Stimulated activated CD8-positive, alpha-beta memory T cell treated with anti-CD3 and anti-CD28 coated beads, Interleukin-12 subunit alpha, Interleukin-12 subunit beta, amount 100 ng/mL, for 24 hours (primary cell): Measurements from ENCODE around the gene FYB1.

ENCODE experiments used
- DNase-seq: peaks from one replicate; pipeline ENCODE4 v3.0.0-alpha.2; 2020; ENCODE audit errors: extremely low read depth

FYB1 gene

GRCh38 chr5:39206630-39207321 lies 12.6 kb downstream of the FYB1 start:
- DNase-seq, result no peak

GRCh38 chr5:39205550-39205949 lies 13.8 kb downstream of the FYB1 start:
- no peak for DNase-seq

- DNase-seq, result no peak
These were observed 15.4 kb downstream of the FYB1 start for GRCh38 chr5:39203951-39204350.

DNA sequence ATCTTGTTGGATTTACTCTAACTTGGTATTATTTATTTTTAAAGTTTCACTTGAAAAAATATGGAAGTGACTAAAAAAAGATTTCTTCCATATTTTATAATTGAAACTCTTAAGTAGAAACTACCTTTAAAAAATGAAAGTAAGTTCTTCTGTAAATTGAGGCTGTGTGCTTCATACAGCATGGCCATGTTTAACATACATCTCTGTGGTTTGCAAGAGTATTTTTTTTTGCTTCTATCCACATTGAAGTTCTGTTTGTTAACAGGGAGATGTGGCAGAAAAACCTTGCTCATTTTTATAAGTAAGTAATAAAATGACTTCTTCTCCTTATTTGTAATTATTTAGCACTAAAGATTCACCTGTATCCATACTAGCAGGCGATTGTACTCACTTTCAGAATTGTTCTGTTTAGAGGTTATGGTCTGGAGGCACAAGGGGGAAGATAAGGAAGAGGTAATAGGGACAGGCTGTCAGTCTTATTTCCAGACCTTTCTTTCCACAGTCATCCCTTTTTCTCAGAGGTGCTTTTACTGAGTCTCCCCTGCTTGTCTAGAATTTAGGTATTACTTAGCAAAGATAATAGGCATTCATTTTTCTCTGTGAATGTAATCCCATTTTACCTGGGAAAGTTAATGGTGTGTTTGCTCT lies 16.0 kb downstream of the FYB1 start:
- no peak for DNase-seq

DNA sequence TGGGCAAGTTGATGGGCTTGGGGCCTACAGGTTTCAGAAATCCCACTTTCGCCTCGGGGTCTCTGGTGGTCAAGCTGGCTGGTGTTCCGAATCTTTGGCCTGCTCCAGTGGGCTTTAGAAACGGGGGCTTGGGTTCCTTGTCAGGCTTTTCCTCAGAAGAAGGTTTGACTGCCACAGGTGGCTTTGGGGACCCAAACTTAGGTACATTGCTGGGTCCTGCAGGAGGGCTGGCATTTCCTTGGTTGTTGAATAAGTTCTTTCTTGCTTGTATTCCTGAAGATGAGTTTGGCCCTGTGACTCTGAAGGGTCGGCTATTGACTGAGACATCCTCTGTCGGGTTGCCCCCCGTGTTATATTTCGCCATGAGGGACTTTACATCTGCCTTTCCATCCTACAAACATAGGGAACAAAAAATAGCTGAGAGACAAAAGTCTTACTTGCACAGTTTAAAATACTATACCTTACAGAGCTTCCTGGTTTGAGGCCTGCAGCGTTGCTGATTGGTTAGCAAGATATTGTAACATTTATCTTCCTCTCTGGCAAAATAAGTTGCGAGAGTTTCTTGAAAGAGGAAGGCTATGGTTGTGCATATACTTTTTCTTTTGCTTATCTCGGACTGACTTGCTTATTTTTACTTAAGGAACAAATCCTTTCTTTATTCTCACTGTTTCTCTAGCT lies 16.6 kb downstream of the FYB1 start:
- DNase-seq, result no peak

DNA sequence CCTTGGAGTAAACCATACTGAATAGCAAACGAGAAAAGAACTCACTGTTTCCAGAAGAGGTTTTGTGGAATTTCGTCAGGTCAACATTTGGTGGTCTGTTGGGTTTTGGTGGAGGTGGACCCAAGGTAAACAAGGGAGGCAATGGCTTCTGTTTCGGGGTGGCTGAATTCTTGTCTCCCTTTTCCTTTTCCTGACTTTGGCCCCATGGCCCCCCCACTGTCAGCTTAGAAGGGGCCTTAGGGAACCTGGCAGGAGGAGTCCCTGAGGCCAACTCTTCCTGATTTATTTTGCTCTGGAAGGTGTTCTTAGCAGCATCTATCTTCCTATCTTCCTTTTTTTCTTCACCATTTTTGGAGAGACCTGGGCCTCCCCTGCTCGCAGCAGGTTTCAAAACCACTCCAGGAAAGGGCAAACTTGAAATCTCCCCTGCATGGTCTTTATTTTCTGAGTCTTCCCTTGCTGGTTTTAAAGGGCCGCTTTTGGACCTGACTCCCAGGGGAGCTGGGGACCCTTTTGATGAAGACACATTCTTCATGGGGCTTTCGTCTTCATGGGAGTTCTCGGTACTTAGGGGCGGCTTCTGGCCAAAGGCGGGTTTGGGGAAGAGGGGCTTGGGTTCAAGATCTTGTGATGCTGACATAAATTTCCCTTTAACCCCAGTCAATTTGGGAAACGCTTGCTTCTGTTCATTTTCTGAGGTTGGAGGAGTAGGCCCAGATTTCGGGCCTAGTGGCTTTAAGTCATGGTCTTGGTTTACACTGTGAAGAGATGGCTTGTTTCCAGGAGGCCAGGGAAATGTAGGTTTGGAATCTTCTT lies 17.4 kb downstream of the FYB1 start:
- no peak for DNase-seq

DNA sequence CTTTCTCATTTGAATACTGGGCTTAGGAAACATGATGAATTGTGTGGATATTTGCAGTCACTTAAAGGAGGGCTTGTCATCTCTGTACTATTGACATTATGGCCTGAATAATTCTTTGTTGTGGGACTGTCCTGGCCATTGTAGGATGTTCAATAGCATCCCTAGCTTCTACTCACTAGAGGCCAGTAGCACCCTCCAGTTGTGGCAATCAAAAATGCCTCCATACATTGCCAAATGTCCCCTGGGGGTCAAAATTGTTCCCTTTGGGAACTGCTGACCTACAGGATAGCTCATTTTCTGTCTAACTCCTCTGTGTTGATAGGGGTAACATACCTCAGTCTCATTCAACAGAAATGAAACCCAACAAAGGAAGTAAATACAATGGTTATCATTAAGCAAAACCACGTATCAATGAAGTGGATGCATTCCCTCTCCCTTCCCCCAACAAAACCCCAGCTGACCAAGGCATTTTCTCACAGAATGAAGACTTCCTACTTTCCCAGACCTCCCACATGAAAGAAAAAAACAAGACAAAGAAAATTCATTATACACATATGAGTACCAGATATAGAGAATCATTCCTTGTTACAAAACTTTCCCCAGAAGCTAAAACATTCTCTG lies 18.1 kb downstream of the FYB1 start:
- DNase-seq, result no peak

- DNase-seq, result no peak
These were observed 19.3 kb downstream of the FYB1 start for GRCh38 chr5:39200081-39200480.

- DNase-seq, result no peak
These were observed 20.0 kb downstream of the FYB1 start for GRCh38 chr5:39199335-39199734.

DNA sequence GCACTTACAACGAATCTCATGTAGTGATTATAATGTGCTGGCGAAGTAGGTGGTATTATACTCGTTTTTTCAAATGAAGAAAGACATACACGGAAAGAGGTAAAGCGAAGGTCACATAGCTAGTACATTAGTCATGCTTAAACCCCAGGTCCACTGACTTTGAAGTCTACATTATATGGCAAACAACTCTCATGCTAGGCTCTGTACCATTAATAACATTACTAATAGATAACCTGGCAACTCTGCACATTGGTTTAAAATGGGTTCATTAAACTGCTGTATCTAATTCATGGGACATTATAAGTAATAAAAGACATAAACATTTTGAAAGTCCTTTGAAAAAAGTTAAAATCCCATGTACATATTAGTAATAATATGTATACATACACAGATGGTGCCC lies 21.2 kb downstream of the FYB1 start:
- no peak for DNase-seq

DNA sequence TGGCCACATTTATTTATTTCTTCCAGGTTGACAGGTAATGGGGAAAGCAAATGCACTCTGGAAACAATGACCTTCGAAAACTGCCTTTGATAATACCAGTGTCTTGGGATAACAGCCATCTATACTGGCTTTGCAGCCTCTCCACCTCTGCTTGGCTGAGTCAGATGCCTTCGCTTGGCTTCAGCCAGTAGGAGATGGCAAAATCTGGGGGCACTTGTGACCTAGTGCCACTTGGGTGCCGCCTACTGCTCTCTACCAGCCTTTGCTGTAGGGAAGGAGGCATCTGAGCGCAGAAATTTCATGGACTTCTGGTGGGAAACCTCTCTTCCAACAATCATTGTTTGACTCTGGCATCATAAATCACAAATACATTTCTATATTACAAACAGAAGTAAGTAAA lies 21.8 kb downstream of the FYB1 start:
- no peak for DNase-seq

- no peak for DNase-seq
These were observed 24.1 kb downstream of the FYB1 start for GRCh38 chr5:39195198-39195826.

DNA sequence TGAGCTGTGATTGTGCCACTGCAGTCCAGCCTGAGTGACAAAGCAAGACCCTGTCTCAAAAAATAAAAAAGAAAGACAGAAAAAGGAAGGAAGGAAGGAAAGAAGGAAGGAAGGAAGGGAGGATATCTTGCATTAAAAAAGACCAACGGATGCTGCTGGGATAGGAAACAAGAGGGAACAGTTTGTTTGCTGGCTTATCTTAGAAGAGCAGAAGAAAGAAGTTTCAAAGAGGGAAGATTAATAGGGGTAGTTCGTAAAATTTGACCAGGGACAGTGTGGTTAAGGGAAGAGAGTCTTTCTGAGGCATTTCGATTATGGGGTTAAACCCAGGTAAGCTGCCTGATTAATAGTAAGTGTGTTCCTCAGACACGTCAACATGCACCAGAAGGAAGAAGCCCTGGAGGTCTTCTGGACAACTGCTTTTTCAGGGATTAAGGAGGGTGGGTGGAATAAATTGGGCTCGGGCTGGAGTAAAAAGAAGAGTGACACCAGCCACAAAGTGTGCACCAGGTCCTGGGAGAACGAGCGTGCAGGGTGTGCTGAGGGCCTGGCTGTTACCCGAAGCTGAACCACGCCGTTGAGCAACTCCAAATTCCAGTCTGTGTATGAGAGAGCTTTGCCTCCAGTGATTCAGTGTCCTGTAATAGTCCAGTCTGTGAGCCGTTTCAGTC lies 24.8 kb downstream of the FYB1 start:
- no peak for DNase-seq

DNA sequence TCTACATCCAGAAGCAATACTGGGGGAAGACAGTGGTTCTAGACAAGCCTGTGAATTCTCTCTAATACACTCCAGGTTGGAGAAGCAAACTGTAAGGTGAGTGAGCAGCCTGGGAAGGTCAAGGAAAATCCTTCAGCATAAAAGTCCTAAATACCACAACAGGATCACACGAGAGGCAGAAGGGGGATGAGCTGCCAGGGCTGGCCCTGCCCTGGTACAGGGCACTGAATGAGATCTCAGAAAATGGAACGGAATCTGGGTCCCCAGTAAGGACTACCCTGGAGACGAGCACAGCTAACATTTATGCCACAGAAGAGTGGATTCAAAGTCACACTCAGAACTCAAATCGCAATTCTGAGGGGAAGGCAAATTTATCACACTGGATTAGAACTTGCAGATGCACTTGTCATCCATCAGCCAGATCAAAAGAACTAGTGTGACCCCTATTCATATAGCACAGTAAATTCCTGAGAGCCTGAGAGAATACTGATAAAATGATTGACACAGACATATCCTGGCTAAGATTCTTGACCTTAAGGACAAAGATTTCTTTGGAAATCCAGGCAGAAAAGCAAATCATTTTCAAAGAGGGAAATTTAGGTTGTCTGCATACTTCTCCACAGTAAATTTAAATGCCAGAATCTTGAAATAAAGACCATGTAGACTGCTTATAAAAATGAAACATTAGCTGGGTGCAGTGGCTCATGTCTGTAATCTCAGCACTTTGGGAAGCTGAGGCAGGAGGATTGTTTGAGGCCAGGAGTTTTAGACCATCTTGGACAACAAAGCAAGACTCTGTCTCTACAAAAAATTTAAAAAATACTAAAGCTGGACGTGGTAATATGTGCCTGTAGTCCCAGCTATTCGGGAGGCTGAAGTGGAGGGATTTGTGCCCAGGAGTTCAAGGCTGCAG lies 25.6 kb downstream of the FYB1 start:
- no peak for DNase-seq

DNA sequence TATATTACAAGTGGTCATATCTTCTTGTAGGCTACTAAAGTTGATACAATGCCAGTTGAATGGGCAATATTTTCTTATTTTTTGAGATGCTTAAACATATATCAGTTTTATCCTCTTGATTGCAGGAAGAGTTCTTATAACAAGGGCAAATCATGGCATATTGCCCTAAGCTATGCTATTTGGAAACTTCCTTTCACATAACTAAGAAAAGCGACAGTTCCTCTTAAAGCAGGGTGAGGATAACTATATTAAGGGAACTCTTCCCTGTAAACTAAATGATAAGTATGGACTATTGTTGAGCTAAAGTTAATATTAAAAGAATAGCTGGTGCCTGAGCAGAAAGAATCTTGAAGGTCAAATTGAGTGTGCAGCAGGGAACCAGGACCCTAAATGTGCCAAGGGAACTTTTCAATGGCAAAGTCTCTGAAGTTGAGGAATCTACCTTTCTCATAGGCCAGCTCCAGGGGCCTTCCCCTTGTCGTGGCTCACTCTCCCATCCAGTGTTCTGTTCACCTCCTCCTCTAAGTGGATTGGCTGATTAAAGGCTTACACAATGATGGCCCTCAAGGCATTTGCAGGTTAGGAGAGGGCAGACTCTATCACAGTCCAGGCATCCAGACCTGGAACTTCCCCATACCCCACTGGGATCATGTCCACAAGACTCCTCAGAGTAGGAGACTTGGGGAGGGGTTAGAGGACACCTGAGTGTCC lies 26.8 kb downstream of the FYB1 start:
- DNase-seq, result no peak

DNA sequence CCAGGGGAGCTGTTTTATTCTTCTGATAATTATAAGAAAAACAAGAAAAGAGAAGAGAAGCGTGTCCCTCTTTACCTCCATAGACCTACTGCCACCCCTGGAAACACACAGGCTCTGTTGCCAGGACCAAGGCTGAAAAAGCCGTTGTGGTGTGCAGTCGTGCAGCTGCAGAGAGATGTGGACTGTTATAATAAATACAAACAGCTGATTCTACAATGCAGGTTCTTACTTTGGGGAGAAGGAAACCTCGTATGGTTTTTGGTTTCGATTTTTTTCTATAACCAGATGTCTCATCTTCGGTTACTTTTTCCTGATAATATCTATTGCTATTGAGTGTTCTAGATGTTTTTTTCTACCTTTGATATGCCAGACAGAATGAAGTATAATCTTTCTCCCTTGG lies 28.1 kb downstream of the FYB1 start:
- DNase-seq, result no peak

GRCh38 chr5:39190311-39191102 lies 28.9 kb downstream of the FYB1 start:
- DNase-seq, result no peak

- DNase-seq, result no peak
These were observed 29.9 kb downstream of the FYB1 start for GRCh38 chr5:39189292-39189955.
